Measurements from ENCODE around the gene DDX41. TPM values are rescaled to one million over a fixed set of nuclear protein-coding genes. Genes with fewer than 3 reads are reported as not detected.
"Not testable (repeated sequence)": the region's sequence is repeated elsewhere in the genome, so short reads cannot be mapped to it uniquely, and the experiment has no call there.

DDX41 gene
- polyA plus RNA-seq, 3 donors, result 45.8 to 77.4 (median 77.2) TPM

DNA sequence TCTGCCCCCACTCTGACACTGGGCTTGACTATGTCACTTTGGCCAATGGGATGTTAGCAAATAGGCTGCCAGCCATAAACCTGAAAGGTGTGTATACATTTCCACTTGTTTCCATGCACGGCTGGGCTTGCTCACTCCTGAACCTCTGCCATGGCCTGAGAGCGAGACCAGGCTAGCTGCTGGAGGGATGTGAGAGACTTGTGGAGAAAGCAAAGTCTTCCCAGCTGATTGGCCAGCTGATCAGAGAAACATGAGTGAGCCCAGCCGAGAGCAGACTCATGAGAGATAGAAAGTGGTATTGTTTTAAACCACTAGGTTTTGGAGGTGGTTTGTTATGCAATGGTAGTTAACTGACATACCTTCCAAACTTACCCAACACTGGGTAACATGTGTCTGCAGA, 23.7 kb upstream of the DDX41 start:
- 51 to 70% (median 67%) methylated on average over 3 of the region's 3 CpGs for WGBS, 3 donors
- H3K27ac ChIP-seq (ENCODE audit: low read depth, low read length), result no peak overlapping the region

DNA sequence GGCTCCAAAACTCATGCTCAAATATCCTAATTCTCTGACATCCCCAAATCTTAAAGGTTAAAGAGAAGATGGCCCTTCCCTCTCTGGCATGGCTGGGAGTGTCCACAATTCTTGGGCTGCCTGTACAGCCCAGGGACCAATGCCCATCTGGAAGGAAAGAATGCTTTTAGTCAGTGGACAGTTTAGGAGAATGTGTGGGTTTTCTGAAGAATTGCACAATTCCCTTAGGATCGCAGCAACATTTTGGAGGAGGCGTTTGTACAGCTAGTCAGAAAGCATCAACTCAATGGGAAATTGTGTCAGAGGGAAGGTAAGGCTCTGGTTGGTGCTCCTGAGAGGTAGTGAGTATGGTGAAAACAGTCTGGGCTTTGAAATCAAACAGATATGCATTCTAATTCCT, 22.6 kb upstream of the DDX41 start:
- H3K27ac ChIP-seq (ENCODE audit: low read depth, low read length), result no peak overlapping the region
- WGBS, 3 donors, result 31 to 89% (median 42%) methylated on average over 2 of the region's 2 CpGs

DNA sequence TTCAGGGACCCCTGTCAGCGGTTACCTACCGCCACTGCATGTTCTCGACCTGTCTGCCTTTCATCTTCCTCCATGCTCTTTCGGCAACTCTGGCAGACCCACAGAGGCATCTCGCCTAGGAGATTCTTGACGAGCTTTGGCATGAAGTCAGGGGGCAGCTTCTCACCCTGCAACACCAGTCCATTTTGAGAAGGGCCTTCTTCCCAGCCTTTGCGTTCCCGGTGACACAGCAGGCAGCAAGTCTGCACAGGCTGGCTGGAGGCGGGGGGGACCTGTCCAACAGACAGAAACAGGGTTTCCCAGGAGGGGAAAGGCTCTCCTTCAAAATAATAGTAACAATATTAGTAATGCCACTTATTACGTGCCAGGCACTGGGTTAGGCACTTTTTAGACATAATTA, 22.1 kb upstream of the DDX41 start:
- WGBS, 3 donors, result 90 to 94% (median 92%) methylated on average over 10 of the region's 10 CpGs
- no peak overlapping the region for H3K27ac ChIP-seq (ENCODE audit: low read depth, low read length)

DNA sequence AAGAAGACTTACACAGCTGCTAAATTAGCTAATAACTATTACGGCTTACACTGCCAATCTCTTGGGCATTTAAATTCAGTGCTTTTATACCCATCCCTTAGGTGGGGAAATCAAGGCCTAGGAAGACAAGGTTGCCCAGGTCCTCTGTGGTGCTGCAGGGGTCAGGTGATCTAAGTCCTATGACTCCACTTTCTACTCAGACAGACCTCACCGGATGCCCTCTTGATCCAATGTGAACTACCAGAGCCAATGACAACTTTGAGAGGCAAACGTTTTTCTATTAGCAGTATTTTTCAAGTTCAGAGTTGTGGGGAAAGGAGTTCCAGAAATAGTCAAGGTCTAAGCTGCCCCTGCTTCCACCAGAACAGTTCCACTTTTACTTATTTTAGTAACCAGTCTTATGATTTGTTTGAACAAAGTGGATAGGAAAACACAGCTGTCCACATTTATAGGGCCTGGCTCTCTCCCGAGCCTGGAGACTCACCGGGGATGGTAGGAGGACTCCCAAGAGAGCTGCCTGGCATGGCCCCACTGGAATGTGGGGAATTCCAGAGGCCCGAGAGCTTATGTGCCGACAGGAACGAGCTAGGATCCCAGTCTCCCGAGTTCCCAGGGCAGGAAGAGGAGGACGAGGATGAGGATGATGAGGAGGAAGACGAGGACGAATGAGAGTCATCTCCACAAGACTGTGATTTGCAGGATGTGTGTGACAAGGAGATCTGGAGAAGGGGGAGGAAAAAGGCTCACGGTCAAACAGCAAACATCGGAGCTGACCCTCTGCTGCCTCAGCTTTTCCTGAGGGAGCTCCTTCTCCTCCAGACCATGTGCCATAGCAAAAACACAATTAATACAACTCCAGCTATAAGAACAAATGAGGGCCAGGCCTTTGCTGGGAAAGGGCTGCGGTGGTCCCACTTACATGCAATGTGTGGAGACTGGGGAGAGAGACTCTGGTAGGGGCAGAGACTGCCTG, 20.9 kb upstream of the DDX41 start:
- 30 to 52% (median 37%) methylated on average over 15 of the region's 15 CpGs for WGBS, 3 donors
- no peak overlapping the region for H3K27ac ChIP-seq (ENCODE audit: low read depth, low read length)

DNA sequence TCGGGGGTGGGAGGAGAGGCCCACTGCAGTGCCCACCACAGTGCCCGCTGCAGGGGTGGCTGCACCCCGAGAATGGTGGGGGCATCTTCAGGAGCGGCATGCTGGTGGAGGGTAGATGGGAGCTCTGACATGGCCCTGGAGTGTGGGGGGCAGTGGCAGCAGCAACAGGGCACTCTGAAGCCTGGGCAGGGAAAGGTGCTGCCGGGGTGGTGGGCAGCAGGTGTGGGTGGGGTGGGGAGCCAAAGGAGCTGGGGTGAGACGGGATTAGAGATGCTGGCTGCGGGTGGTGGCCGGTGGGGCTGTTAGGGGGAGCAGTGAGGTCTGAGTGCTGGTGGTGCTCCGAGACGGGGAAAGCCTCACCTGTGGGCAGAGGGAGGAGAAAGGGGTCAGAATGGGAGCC, 19.6 kb upstream of the DDX41 start:
- H3K27ac ChIP-seq (ENCODE audit: low read depth, low read length), result no peak overlapping the region

DNA sequence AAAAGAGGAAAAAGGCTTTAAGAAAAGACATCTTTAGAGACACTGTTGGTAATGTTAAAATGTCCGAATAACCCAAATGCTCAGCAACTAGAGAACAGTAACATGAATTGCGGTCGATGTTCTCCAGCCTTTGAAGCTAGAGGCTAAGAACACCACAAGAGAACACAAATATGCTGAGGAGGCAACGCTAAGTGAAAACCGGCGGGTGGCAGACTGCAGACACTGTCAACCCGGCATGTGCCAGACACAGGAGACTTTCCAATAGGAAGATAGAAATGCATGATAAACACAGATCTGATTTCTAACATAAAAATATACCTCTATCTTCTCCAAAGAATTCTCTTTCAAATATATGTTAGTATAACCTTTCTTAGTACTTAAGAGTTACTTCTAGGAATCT, 18.4 kb upstream of the DDX41 start:
- 91 to 96% (median 93%) methylated on average over 7 of the region's 7 CpGs for WGBS, 3 donors
- no peak overlapping the region for H3K27ac ChIP-seq (ENCODE audit: low read depth, low read length)

More for the DNA sequence above, 19.6 kb upstream of the DDX41 start:
- WGBS, 3 donors, result 90 to 94% (median 92%) methylated on average over 10 of the region's 10 CpGs

DNA sequence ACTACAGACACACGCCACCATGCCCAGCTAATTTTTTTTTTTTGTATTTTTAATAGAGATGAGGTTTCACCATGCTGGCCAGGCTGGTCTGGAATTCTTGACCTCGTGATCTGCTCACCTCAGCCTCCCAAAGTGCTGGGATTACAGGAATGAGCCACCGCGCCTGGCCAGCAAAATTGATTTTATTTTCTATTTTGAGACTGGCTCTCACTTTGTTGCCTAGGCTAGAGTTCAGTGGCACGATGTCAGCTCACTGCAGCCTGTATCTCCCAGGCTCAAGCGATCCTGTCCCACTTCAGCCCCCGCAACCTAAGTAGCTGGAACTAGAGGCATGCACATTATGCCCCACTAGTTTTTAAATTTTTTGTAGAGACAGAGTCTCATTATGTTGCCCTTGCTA, 17.7 kb upstream of the DDX41 start:
- H3K27ac ChIP-seq (ENCODE audit: low read depth, low read length), result not testable (repeated sequence)
- 96 to 97% (median 97%) methylated on average over 7 of the region's 7 CpGs for WGBS, 3 donors

DNA sequence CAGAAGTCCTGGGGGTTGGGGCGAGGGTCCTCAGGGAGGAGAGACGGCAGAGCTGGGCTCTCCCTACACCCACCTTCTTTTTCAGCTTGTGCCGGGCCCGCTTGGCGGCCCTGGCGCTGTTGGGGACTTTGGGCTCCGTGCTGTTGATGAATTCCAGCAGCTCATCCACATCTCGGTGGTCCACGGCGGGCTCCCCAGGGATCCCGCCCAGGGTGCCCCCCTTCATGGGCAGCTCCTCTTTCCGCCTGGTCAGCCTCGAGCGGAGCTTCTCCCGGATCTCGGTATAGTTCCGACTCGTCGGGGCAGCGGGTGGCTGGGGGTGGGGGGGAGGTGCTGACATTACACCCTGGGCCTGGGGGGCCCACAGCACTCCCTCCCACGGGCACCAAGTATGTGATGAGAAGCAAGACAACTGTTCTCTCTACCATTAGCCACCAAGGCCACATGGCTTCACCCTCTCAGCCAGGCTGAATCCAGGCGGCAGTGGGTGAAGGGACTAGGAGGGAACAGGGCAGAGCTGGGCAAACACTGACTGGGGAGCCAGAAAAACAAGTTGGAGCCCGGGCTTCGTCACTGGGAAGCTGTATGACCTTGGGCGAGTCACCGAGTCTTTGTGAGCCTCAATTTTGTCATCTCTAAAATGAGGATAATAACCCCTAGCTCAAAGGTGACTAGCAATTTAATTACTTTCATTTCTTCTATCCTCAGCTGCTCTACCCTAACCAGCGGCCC, 14.6 kb upstream of the DDX41 start:
- H3K27ac ChIP-seq (ENCODE audit: low read depth, low read length), result no peak overlapping the region
- 81 to 92% (median 88%) methylated on average over 27 of the region's 27 CpGs for WGBS, 3 donors

DNA sequence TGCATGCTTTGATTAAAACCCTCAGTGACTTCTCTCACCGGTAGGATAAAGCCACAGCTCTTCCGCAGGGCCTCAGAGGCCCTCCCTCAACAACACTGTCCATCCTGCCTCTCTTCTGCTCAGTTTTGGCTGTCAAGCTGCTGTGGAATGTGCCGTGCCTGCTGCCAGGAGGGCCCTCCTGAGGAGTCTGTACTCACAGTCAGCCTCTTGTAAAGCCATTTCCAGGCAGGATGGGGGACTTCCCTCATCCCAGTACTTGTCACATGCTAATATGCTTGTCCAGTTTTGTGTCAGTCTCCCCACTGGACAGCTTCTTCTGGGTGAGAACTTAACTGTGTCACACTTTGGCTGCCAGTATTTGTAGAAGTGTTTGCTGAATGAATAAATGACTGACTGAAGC, 13.9 kb upstream of the DDX41 start:
- WGBS, 3 donors, result 70 to 78% (median 75%) methylated on average over 3 of the region's 3 CpGs
- no peak overlapping the region for H3K27ac ChIP-seq (ENCODE audit: low read depth, low read length)

DNA sequence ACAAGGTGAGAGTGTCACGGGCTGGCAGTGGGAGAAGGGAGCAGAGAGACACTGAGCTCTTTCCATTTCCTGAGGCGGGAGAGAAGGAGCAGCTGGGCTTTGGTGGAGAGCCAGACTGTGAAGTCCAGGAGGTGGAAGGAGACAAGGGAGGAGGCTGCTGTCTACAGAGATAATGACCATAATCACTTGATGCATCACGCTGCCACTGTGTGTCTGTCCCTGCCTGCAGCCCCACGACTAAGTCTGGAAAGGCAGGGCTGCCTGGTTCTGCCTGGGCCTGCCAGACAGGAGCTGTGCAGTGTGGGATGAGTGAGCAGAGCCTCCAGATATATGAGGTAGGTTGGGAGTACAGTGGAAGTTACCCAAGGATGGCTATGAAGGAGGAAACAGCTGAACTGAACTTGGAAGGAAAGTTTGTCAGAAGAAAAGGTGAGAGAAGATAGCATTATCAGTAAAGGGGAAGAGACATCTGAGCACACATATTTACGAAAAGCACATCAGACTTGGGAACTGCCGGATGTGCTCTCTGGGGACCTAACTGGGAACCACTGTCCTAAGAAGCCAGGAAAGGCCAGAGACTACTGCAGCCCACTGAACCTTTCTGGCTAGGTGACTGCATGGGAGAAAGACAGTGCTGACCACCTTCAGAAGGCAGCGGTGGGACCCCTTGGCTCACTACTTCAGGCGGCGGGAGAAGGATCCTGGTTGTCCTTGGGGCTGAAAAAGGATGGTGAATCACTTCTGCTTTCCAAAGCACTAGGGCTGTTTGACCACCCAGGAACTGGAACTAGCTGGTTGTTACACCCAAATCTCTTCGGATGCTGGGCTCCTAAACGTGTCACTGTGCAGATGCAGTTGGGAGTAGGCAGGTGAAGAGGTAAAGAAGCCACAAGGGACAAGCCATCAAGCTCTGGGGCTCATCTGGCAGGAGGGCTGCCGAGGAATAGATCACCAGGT, 12.8 kb upstream of the DDX41 start:
- WGBS, 3 donors, result 82 to 88% (median 86%) methylated on average over 12 of the region's 12 CpGs
- H3K27ac ChIP-seq (ENCODE audit: low read depth, low read length), result no peak overlapping the region

DNA sequence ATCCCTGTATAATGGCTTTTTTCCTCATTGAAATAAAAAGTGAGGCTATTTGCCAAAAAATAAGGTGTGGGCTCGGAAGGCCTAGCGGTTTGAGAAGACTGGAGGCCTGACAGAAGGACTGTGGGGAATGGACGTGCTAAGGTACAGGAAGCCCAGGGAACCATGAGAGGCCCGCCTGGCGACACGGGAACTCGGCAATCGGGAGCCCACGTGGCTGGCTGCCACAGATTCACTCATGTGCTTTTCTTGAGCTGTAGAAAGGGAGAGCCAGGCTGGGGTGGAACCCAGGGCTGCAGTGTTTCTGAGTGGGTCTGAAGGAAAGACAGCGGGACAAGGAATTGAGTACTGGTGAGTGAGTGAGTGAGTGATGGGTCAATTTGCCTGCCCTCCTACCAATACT, 11.9 kb upstream of the DDX41 start:
- WGBS, 3 donors, result 88 to 90% (median 89%) methylated on average over 10 of the region's 10 CpGs
- H3K27ac ChIP-seq (ENCODE audit: low read depth, low read length), result no peak overlapping the region

DNA sequence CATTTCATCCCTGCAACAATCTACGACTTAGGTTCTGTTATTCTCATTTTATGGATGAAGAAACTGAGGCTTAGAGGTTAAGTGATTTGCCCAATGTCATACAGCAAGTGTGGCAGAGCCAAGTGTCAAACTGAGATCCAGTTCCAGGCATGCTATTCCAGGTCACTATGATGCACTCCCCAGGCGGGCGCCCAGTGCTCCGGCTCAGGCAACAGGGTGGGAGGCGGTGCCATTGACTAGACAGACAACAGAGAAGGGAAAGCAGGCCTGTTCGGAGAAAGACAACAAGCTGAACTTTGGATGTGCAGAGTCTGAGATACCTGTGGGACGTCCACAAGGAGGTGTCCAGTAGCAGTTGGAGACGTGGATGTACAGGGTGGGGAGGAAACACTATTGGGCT, 10.8 kb upstream of the DDX41 start:
- H3K27ac ChIP-seq (ENCODE audit: low read depth, low read length), result no peak overlapping the region
- WGBS, 3 donors, result 94% methylated on average over 8 of the region's 8 CpGs

DNA sequence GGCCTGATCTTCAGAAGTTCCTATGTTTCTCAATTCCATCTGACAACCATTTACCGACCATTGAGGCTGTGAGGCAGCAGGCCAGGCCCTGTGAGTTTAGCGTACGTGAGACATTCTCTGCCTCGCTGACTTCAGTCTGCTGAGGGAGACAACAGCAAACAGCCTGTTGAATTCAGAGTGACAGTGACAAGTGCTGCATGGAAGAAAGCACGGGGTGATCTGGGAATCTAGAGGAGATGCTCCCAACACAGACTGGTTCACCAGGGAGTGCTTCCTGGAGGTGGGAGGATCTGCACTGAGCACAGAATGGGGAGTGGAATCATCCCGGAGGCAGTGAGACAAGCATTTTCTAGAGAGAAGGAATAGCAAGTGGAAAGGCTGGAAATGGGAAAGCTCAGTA, 10.0 kb upstream of the DDX41 start:
- H3K27ac ChIP-seq (ENCODE audit: low read depth, low read length), result no peak overlapping the region
- WGBS, 3 donors, result 85 to 92% (median 91%) methylated on average over 6 of the region's 6 CpGs

DNA sequence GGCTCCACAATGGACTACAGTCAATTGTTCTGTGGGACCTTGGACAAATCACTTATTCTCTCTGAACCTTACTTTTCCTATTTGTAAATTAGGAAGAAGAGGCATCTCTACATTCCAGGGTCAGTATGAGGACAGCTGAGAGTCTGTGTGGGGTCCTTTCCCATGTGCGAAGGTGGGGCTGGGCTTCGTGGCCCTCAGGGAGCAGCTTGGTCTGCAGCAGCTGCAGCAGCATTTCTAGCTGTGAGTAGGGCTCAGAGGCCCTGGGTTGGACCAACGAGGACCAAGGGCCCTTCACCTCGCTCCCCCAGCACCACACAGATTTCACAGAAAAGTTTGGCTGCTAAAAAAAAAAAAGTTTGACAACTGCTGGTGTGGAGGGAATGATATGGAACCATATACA, 9.4 kb upstream of the DDX41 start:
- no peak overlapping the region for H3K27ac ChIP-seq (ENCODE audit: low read depth, low read length)
- WGBS, 3 donors, result 93 to 95% (median 93%) methylated on average over 4 of the region's 4 CpGs

DNA sequence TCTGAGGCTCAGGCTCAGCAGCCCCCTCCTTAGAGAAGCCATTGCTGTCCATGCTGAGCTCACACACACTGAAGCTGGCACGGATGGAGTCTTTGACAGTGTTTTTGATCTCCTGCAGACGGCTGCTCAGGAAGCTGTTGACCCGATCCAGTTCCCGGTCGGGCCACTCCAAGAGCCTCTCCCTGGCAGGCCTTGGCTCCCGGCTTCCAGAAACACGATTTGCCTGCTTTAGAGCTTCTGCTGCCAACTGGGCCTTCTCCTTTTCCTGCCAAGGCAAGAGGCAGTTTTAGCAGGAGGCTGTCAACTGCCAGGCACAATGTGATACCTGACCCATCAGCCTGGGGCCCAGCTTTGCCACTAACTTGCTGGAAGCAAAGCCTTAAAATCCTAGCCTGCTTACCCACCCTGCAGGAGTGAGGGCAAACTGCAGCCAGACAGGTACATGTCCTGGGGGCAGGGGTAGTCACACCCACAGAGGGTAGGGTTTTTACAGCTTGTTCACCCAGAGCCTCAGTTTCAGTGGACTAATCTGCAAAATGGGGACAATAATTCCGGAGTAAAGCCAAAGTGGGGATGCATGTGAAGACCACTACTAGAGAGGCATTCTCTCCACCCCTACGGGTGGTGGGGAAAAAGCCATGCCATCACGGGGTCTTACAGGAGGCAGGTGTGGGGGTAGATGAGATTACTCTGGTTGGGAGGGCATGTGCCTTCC, 8.3 kb upstream of the DDX41 start:
- 86 to 94% (median 87%) methylated on average over 10 of the region's 10 CpGs for WGBS, 3 donors
- no peak overlapping the region for H3K27ac ChIP-seq (ENCODE audit: low read depth, low read length)

DNA sequence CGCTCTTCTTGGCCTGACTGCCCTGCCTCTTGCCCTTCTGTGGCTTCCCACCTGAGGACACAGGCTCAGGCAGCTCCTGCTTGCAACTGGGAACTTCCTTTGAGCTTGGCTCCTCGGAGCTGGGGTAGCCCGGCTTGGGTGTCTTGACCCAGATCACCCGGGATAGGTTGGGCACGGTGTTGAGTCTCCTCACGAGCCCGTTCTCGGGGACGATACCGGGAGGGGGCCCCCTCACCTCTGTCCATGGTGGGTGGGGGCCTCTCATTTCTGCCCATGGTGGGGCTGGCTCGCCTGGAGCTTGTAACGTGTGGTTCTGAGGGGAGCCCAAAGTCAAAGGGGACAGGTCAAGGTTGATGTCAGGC, 7.8 kb upstream of the DDX41 start:
- 90 to 95% (median 95%) methylated on average over 12 of the region's 12 CpGs for WGBS, 3 donors
- H3K27ac ChIP-seq (ENCODE audit: low read depth, low read length), result no peak overlapping the region

DNA sequence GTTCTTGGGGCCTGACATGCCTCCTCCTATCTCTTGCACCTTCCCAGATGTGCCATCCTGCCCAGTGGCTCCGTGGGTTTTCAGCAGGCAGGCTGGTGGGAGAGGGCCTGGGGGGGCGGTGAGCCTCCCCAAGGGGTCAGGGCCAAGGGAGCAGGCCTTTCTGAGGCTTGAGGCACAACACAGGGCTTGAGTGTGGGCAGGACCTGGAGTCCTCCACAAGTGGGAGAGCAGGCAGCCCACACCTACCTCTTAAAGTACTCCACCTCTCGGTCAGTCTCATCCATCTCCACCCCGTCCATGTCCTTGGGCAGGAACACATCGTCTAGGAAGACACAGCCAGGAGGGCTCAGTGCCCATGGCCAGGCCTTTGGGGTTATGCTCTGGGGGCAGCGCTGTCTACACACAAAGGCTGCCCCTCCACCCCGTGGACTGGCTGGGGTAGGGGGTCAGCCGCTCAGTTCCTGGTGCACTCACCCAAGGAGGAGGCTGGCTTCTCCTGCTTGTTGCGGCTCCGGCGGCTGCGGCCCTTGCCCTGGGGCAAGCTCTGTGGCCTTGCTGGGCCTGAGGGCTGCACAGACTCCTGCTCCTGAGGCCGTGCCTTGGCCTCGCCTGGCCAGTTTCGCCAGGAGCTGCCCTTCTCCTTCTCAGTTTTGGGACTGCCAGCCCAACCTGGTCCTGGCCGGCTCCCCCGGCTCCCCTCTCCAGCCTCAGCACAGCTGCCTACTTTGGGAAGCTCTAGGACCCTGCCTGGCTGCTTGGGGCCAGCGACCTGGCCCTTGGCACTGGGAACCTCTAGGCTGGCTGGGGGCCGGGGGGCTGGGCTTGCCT, 7.2 kb upstream of the DDX41 start:
- H3K27ac ChIP-seq (ENCODE audit: low read depth, low read length), result no peak overlapping the region
- WGBS, 3 donors, result 94 to 98% (median 97%) methylated on average over 19 of the region's 19 CpGs
